Activated CD4-positive, CD25-positive, alpha-beta regulatory T cell treated with anti-CD3 and anti-CD28 coated beads, Interleukin-2, amount 50 U/mL, for 24 hours (primary cell): ENCODE data around the gene ENC1.

ENCODE experiments used
- ATAC-seq, 2 donors: fragments of 150-1000 bp; cut with Tn5 transposase; one replicate each; pipeline ENCODE4 v1.10.0; 2021; ENCODE audit warnings: mild to moderate bottlenecking in 1 of 2, moderate library complexity in 1 of 2

Gene ENC1

GRCh38 chr5:74630453-74631066 is 10.0 kb downstream of the ENC1 start:
- ATAC-seq, result no peak

GRCh38 chr5:74629326-74629725 is 11.2 kb downstream of the ENC1 start:
- no peak for ATAC-seq

- no peak for ATAC-seq
Measured at GRCh38 chr5:74628359-74628758, 12.2 kb downstream of the ENC1 start.

- ATAC-seq, result no peak
Measured at GRCh38 chr5:74627646-74628279, 12.8 kb downstream of the ENC1 start.

GRCh38 chr5:74626386-74627222 is 13.9 kb downstream of the ENC1 start:
- ATAC-seq, result no peak

GRCh38 chr5:74625742-74626241 is 14.7 kb downstream of the ENC1 start:
- no peak for ATAC-seq

GRCh38 chr5:74624931-74625505 is 15.5 kb downstream of the ENC1 start:
- no peak for ATAC-seq

GRCh38 chr5:74624501-74624900 is 16.0 kb downstream of the ENC1 start:
- ATAC-seq, result no peak

- ATAC-seq, result no peak
Measured at GRCh38 chr5:74623748-74624408, 16.6 kb downstream of the ENC1 start.

GRCh38 chr5:74623006-74623611 is 17.4 kb downstream of the ENC1 start:
- ATAC-seq, result no peak

GRCh38 chr5:74622122-74622521 is 18.4 kb downstream of the ENC1 start:
- peak; percentile 72 to 78 for ATAC-seq

GRCh38 chr5:74621492-74621891 is 19.0 kb downstream of the ENC1 start:
- no peak for ATAC-seq

GRCh38 chr5:74619308-74619707 is 21.2 kb downstream of the ENC1 start:
- ATAC-seq, result no peak

- no peak for ATAC-seq
Measured at GRCh38 chr5:74618106-74618505, 22.4 kb downstream of the ENC1 start.

- no peak for ATAC-seq
Measured at GRCh38 chr5:74617202-74617601, 23.3 kb downstream of the ENC1 start.

- no peak for ATAC-seq
Measured at GRCh38 chr5:74616236-74617146, 24.0 kb downstream of the ENC1 start.

GRCh38 chr5:74613283-74613682 is 27.2 kb downstream of the ENC1 start:
- ATAC-seq, result no peak

GRCh38 chr5:74612045-74612444 is 28.5 kb downstream of the ENC1 start:
- no peak for ATAC-seq

- peak in 1 of 2 donors; percentile 62 for ATAC-seq
Measured at GRCh38 chr5:74608736-74609601, 31.6 kb downstream of the ENC1 start.

- no peak for ATAC-seq
Measured at GRCh38 chr5:74605759-74606158, 34.8 kb downstream of the ENC1 start.
